SK-N-SH (cell line): ENCODE results near the gene FAM120B. TPM values are rescaled to one million over a fixed set of nuclear protein-coding genes. Genes with fewer than 3 reads are reported as not detected.

Experiments
- CTCF ChIA-PET: fragments of 300-600, 350-600 bp; formaldehyde crosslinking; extraction: SDS; loops from one replicate; lab custom pipeline; 2021; lab: Yijun Ruan, JAX
- POLR2A ChIA-PET: fragments of 350-600 bp; sonication (Branson Sonifier 250); formaldehyde crosslinking; extraction: SDS; loops from one replicate; lab custom pipeline; 2020; ENCODE audit warnings: antibody characterized with exemption, inconsistent platforms; lab: Yijun Ruan, JAX
- DNase-seq: peaks from one replicate; pipeline ENCODE4 v3.0.0; 2012
- H2AFZ ChIP-seq: fragments of 200-600 bp; sonication (generic); 2 replicates; pipeline ENCODE4 v1.8.1; 2016; ENCODE audit warnings: antibody characterized with exemption, mild to moderate bottlenecking, low read depth
- H3F3A ChIP-seq: fragments of 200-600 bp; sonication (generic); replicated peaks from 2 replicates; pipeline ENCODE3; 2016; ENCODE audit warnings: antibody characterized with exemption, mild to moderate bottlenecking; ENCODE audit not compliant: insufficient read depth
- H3K27ac ChIP-seq, 2 experiments: fragments of 200-500 bp in 1 of 2; fragments of 200-600 bp in 1 of 2; sonication (Bioruptor generic) in 1 of 2; sonication (generic), shearing (Covaris generic) in 1 of 2; 2 replicates each; pipeline versions ENCODE4 v1.5.1 to v1.6.1; 2014 to 2016; ENCODE audit warnings: low read depth in 2 of 2, inconsistent platforms in 1 of 2, low read length in 1 of 2, mild to moderate bottlenecking in 1 of 2, mixed read lengths in 1 of 2
- H3K27me3 ChIP-seq: fragments of 200-600 bp; sonication (generic), shearing (Covaris generic); 2 replicates; pipeline ENCODE4 v1.6.1; 2016; ENCODE audit warnings: mixed run types; ENCODE audit not compliant: insufficient read depth
- H3K36me3 ChIP-seq, 2 experiments: fragments of 200-500 bp in 1 of 2; fragments of 200-600 bp in 1 of 2; sonication (Bioruptor generic) in 1 of 2; sonication (generic) in 1 of 2; replicated peaks in 1 of 2; 2 replicates each; pipeline versions ENCODE3 to v1.5.1; 2014 to 2016; ENCODE audit warnings: low read length in 1 of 2, mild to moderate bottlenecking in 1 of 2; ENCODE audit not compliant: insufficient read depth in 2 of 2, control insufficient read depth in 1 of 2
- H3K4me1 ChIP-seq, 2 experiments: fragments of 200-500 bp in 1 of 2; fragments of 200-600 bp in 1 of 2; sonication (Bioruptor generic) in 1 of 2; sonication (generic), shearing (Covaris generic) in 1 of 2; 2 replicates each; pipeline versions ENCODE4 v1.5.1 to v1.6.1; 2014 to 2016; ENCODE audit warnings: low read depth in 1 of 2, low read length in 1 of 2, mixed run types in 1 of 2; ENCODE audit not compliant: insufficient read depth in 2 of 2, control insufficient read depth in 1 of 2
- H3K4me2 ChIP-seq: fragments of 200-600 bp; sonication (generic), shearing (Covaris generic); 2 replicates; pipeline ENCODE4 v1.6.1; 2017; ENCODE audit warnings: mixed run types
- H3K4me3 ChIP-seq, 2 experiments: fragments of 200-500 bp in 1 of 2; fragments of 200-600 bp in 1 of 2; sonication (Bioruptor generic) in 1 of 2; sonication (generic), shearing (Covaris generic) in 1 of 2; 2 replicates each; pipeline versions ENCODE4 v1.5.1 to v1.8.1; 2014 to 2016; ENCODE audit warnings: low read depth in 2 of 2, inconsistent platforms in 1 of 2, low read length in 1 of 2, mild to moderate bottlenecking in 1 of 2, mixed read lengths in 1 of 2, moderate library complexity in 1 of 2
- H3K79me2 ChIP-seq: fragments of 200-600 bp; sonication (generic); 2 replicates; pipeline ENCODE4 v1.8.1; 2017; ENCODE audit warnings: mild to moderate bottlenecking; ENCODE audit not compliant: insufficient read depth
- H3K9ac ChIP-seq: fragments of 200-600 bp; sonication (generic); 2 replicates; pipeline ENCODE4 v1.6.1; 2017; ENCODE audit warnings: mixed run types
- H3K9me2 ChIP-seq: fragments of 200-600 bp; sonication (generic); 2 replicates; pipeline ENCODE4 v1.6.1; 2017; ENCODE audit warnings: mixed run types
- H3K9me3 ChIP-seq: fragments of 200-600 bp; sonication (generic); 2 replicates; pipeline ENCODE4 v1.6.1; 2017; ENCODE audit warnings: mixed run types, mild to moderate bottlenecking, moderate library complexity
- H4K20me1 ChIP-seq: fragments of 200-600 bp; sonication (generic); 2 replicates; pipeline ENCODE4 v1.6.1; 2017; ENCODE audit warnings: mild to moderate bottlenecking, mixed run types; ENCODE audit not compliant: insufficient read depth
- CHD2 ChIP-seq: fragments of 150-350 bp; IDR thresholded peaks from 2 replicates; pipeline ENCODE4 v1.6.1; 2018; ENCODE audit warnings: low read length; ENCODE audit not compliant: partially characterized antibody
- CTCF ChIP-seq: fragments of 200-600 bp; sonication (generic); IDR thresholded peaks from 2 replicates; pipeline ENCODE4 v1.6.1; 2017; ENCODE audit warnings: antibody characterized with exemption, mild to moderate bottlenecking, moderate library complexity
- FOSL2 ChIP-seq: IDR thresholded peaks from 2 replicates; pipeline ENCODE4 v1.4.0; 2012; ENCODE audit warnings: low read depth, mild to moderate bottlenecking, moderate library complexity, borderline replicate concordance
- GATA2 ChIP-seq: sonication (generic); formaldehyde crosslinking; IDR thresholded peaks from 2 replicates; pipeline ENCODE4 v1.5.0; 2020; ENCODE audit warnings: mild to moderate bottlenecking, missing genetic modification reagents
- MXI1 ChIP-seq: IDR thresholded peaks from 2 replicates; pipeline ENCODE4 v1.6.1; 2012; ENCODE audit warnings: mild to moderate bottlenecking, low read depth, low read length, improper control_type of control experiment
- NRF1 ChIP-seq: IDR thresholded peaks from 2 replicates; pipeline ENCODE4 v1.6.1; 2012; ENCODE audit warnings: low read depth, mild to moderate bottlenecking, low read length
- POLR2AphosphoS5 ChIP-seq: IDR thresholded peaks from 2 replicates; pipeline ENCODE4 v1.6.1; 2012; ENCODE audit warnings: low read depth, low read length
- RCOR1 ChIP-seq: fragments of 150-350 bp; IDR thresholded peaks from 2 replicates; pipeline ENCODE4 v1.6.1; 2017; ENCODE audit warnings: antibody characterized with exemption, low read length
- RFX5 ChIP-seq: IDR thresholded peaks from 2 replicates; pipeline ENCODE4 v1.6.1; 2012; ENCODE audit warnings: mild to moderate bottlenecking, improper control_type of control experiment, low read length
- RXRA ChIP-seq: IDR thresholded peaks from 2 replicates; pipeline ENCODE4 v1.4.0; 2012; ENCODE audit warnings: low read depth, mild to moderate bottlenecking, borderline replicate concordance
- TEAD4 ChIP-seq: IDR thresholded peaks from 2 replicates; pipeline ENCODE4 v1.4.0; 2012; ENCODE audit warnings: mild to moderate bottlenecking, borderline replicate concordance; ENCODE audit not compliant: insufficient read depth
- YY1 ChIP-seq: IDR thresholded peaks from 2 replicates; pipeline ENCODE4 v1.4.0; 2012; ENCODE audit warnings: low read depth, mild to moderate bottlenecking
- WGBS: methylation state at CpG from one replicate; pipeline ENCODE4 v1.1.6; 2017; ENCODE audit warnings: low lambda C conversion rate; 5-methylcytosine and 5-hydroxymethylcytosine counted together
- polyA plus RNA-seq, 3 experiments: library from polyadenylated mRNA; depleted of rRNA; stranded (reverse); fragments of >200 nt; gene quantifications; 2 replicates each; pipeline ENCODE4 v1.2.3, GENCODE V29; 2012
- TF ChIP-seq, protein P1 (sequence below): IDR thresholded peaks from 2 replicates; pipeline ENCODE4; 2012
- TF ChIP-seq, protein P2 (sequence below): fragments of 150-350 bp; IDR thresholded peaks from 2 replicates; pipeline ENCODE4 v1.6.1; 2017; ENCODE audit warnings: antibody characterized with exemption, low read length, low read depth, borderline replicate concordance
- TF ChIP-seq, protein P3 (sequence below): IDR thresholded peaks from 2 replicates; pipeline ENCODE4 v1.6.1; 2012; ENCODE audit warnings: mild to moderate bottlenecking, low read depth, low read length, moderate library complexity
- TF ChIP-seq, protein P4 (sequence below): IDR thresholded peaks from 2 replicates; pipeline ENCODE4 v1.4.0; 2012; ENCODE audit warnings: low read depth

FAM120B gene
- polyA plus RNA-seq, 1 of the 3 experiments (the other 2 are of a cell fraction) = 7.7 TPM

DNA sequence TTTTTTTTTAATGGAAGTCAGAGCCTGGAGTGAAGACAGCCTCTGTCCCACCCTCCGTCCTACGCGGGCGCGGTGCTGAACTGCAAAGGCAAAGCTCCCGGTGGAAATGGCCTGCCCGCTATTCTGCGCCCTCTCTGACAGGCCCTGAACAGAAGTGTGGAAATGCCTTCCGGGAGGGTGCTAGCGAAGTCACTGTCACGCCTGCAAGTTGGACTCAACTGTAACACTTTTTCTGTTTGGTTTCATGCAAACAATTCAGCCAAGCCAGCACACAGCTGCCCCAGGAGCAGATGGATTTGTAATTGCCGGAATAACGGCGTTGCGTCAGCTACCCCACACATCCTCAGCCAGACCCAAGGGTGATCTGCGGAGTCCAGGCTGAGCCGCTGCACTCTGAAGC, 138.9 kb downstream of the FAM120B start:
- H3K79me2 ChIP-seq = no peaks in the 10 kb centered on the region
- no peaks in the 10 kb centered on the region for H3K9me3 ChIP-seq
- H4K20me1 ChIP-seq = no peaks in the 10 kb centered on the region
- no peak for DNase-seq
- POLR2A ChIA-PET = no interaction called here
- no peaks in the 10 kb centered on the region for H3K27me3 ChIP-seq
- CTCF ChIA-PET = no interaction called here
- H3K36me3 ChIP-seq = no peaks in the 10 kb centered on the region
- no peak overlapping the region for H3K27ac ChIP-seq
- TF ChIP-seq RXRA (no peak), MXI1 (no peak), FOSL2 (no peak), CTCF (no peak), CHD2 (no peak), RFX5 (no peak)
- TF ChIP-seq, protein P1, sequence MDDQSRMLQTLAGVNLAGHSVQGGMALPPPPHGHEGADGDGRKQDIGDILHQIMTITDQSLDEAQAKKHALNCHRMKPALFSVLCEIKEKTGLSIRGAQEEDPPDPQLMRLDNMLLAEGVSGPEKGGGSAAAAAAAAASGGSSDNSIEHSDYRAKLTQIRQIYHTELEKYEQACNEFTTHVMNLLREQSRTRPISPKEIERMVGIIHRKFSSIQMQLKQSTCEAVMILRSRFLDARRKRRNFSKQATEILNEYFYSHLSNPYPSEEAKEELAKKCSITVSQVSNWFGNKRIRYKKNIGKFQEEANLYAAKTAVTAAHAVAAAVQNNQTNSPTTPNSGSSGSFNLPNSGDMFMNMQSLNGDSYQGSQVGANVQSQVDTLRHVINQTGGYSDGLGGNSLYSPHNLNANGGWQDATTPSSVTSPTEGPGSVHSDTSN = no peak
- TF ChIP-seq, all 33 proteins: peak for 0
- no peak overlapping the region for H3K4me3 ChIP-seq
- H3K9me2 ChIP-seq = no peaks in the 10 kb centered on the region
- no peak overlapping the region for H3K9ac ChIP-seq
- 95% methylated on average over 17 of the region's 17 CpGs for WGBS
- peaks cover 5 to 11% of the 10 kb centered on the region in 2 experiments; a peak in 2 of 4 replicates for H3K4me1 ChIP-seq
- no peak overlapping the region for H2AFZ ChIP-seq
- H3K4me2 ChIP-seq = no peak overlapping the region
- H3F3A ChIP-seq = no peaks in the 10 kb centered on the region

GRCh38 chr6:170445971-170446370, 139.4 kb downstream of the FAM120B start:
- no peak for DNase-seq
- Histone ChIP-seq H2AFZ (no peak overlapping the region), H4K20me1 (no peaks in the 10 kb centered on the region), H3K36me3 (no peaks in the 10 kb centered on the region), H3K4me3 (no peak overlapping the region), H3K9ac (no peak overlapping the region), H3K9me3 (no peaks in the 10 kb centered on the region), H3K27me3 (no peaks in the 10 kb centered on the region), H3K4me2 (no peak overlapping the region), H3K4me1 (peaks cover 6 to 7% of the 10 kb centered on the region in 2 experiments; a peak in 2 of 4 replicates), H3F3A (no peaks in the 10 kb centered on the region), H3K27ac (no peak overlapping the region), H3K9me2 (no peaks in the 10 kb centered on the region), H3K79me2 (no peaks in the 10 kb centered on the region)
- TF ChIP-seq, protein P2, sequence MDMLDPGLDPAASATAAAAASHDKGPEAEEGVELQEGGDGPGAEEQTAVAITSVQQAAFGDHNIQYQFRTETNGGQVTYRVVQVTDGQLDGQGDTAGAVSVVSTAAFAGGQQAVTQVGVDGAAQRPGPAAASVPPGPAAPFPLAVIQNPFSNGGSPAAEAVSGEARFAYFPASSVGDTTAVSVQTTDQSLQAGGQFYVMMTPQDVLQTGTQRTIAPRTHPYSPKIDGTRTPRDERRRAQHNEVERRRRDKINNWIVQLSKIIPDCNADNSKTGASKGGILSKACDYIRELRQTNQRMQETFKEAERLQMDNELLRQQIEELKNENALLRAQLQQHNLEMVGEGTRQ = no peak
- TF ChIP-seq, protein P3, sequence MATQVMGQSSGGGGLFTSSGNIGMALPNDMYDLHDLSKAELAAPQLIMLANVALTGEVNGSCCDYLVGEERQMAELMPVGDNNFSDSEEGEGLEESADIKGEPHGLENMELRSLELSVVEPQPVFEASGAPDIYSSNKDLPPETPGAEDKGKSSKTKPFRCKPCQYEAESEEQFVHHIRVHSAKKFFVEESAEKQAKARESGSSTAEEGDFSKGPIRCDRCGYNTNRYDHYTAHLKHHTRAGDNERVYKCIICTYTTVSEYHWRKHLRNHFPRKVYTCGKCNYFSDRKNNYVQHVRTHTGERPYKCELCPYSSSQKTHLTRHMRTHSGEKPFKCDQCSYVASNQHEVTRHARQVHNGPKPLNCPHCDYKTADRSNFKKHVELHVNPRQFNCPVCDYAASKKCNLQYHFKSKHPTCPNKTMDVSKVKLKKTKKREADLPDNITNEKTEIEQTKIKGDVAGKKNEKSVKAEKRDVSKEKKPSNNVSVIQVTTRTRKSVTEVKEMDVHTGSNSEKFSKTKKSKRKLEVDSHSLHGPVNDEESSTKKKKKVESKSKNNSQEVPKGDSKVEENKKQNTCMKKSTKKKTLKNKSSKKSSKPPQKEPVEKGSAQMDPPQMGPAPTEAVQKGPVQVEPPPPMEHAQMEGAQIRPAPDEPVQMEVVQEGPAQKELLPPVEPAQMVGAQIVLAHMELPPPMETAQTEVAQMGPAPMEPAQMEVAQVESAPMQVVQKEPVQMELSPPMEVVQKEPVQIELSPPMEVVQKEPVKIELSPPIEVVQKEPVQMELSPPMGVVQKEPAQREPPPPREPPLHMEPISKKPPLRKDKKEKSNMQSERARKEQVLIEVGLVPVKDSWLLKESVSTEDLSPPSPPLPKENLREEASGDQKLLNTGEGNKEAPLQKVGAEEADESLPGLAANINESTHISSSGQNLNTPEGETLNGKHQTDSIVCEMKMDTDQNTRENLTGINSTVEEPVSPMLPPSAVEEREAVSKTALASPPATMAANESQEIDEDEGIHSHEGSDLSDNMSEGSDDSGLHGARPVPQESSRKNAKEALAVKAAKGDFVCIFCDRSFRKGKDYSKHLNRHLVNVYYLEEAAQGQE = no peak
- no peak for TF ChIP-seq TEAD4
- no peak for TF ChIP-seq GATA2 (CRISPR knock-in tag)
- TF ChIP-seq YY1 = no peak
- TF ChIP-seq RXRA = no peak
- no peak for TF ChIP-seq RCOR1
- no peak for TF ChIP-seq CHD2
- TF ChIP-seq NRF1 = no peak
- no peak for TF ChIP-seq CTCF
- TF ChIP-seq FOSL2 = no peak
- TF ChIP-seq, protein P4, sequence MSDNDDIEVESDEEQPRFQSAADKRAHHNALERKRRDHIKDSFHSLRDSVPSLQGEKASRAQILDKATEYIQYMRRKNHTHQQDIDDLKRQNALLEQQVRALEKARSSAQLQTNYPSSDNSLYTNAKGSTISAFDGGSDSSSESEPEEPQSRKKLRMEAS = no peak
- no peak for TF ChIP-seq RFX5
- no peak for TF ChIP-seq POLR2AphosphoS5
- CTCF ChIA-PET = interaction anchor here (1.3 kb wide), 1 partner anchor 614 kb away, joined by 4 read pairs; no protein-coding TSS in a partner anchor
- POLR2A ChIA-PET = no interaction called here
- 83% methylated on average over 9 of the region's 9 CpGs for WGBS
